K562 (cell line): ENCODE measurements around the gene POTEE. TPM values are rescaled to one million over a fixed set of nuclear protein-coding genes. Genes with fewer than 3 reads are reported as not detected.

Experiments used
- polyA plus RNA-seq, 8 experiments: library from polyadenylated mRNA; depleted of rRNA in 4 of 8; stranded (reverse) in 5 of 8; unstranded in 3 of 8; fragments of >200 nt; fragmentation: Nextera tagmentation in 2 of 8; fragmentation: Illumina TruSeq in 1 of 8; extraction: Ambion mirVana in 2 of 8; extraction: Trizol in 1 of 8; gene quantifications; 2 replicates each; pipeline versions ENCODE4 v1.2.1 to v1.2.3, GENCODE V29; 2011 to 2014; ENCODE audit warnings: inconsistent platforms in 1 of 8, missing spikeins in 1 of 8
- small RNA-seq: library from RNA; depleted of rRNA; stranded (forward); fragments of <200 nt; gene quantifications from one replicate; pipeline ENCODE3, GENCODE V24; 2014
- total RNA-seq, 7 experiments: library from RNA; depleted of rRNA in 6 of 7; stranded (reverse); fragments of >200 nt in 6 of 7; fragmentation: Illumina TruSeq in 2 of 7; extraction: Trizol in 2 of 7; gene quantifications; 2 replicates each; pipeline versions ENCODE4 v1.2.1 to v1.2.3, GENCODE V29; 2011 to 2021; ENCODE audit warnings: low replicate concordance in 1 of 7

The POTEE gene
- total and polyA plus RNA-seq, 9 of the 15 experiments (the other 6 are each of a cell fraction or from before 2014, with no cell fraction given) = 0.22 to 31.8 (median 16.9) TPM

Small RNA genes within 50 kb of the gene (small RNA-seq; reads per million reads assigned to genes)
- not detected for gene AC009477.1
- not detected for gene RNU6-127P

Other genes starting within 250 kb of the POTEE start
- 46.1 and 60.8 TPM in 2 replicates for gene FAM168B, start 116.1 kb upstream of the POTEE start, total RNA-seq (2014; rRNA removed)
- 32.1 and 33.9 TPM in 2 replicates for gene FAM168B, start 116.1 kb upstream of the POTEE start, total RNA-seq (2014; rRNA removed; fragmentation: Illumina TruSeq; extraction: Trizol)
- gene FAM168B, start 116.1 kb upstream of the POTEE start, total RNA-seq (2015; rRNA removed; fragmentation: Illumina TruSeq; extraction: Trizol) = 39.0 and 40.1 TPM in 2 replicates
- 67.4 and 76.0 TPM in 2 replicates for gene FAM168B, start 116.1 kb upstream of the POTEE start, total RNA-seq (2021)
- gene FAM168B, start 116.1 kb upstream of the POTEE start, polyA plus RNA-seq (2011; rRNA removed) = 51.6 and 56.9 TPM in 2 replicates
- 47.8 and 56.3 TPM in 2 replicates for gene FAM168B, start 116.1 kb upstream of the POTEE start, polyA plus RNA-seq (2014; fragmentation: Illumina TruSeq; extraction: Trizol)
- 1 to 10 TPM; 3.3 to 5.4 TPM for gene FAM168B, start 116.1 kb upstream of the POTEE start, polyA plus RNA-seq (2014; fragmentation: Nextera tagmentation; extraction: Ambion mirVana)
- 59.4 and 64.2 TPM in 2 replicates for gene FAM168B, start 116.1 kb upstream of the POTEE start, polyA plus RNA-seq (2014; rRNA removed)
- 48.6 and 65.2 TPM in 2 replicates for gene PLEKHB2, start 104.2 kb upstream of the POTEE start, total RNA-seq (2014; rRNA removed)
- gene PLEKHB2, start 104.2 kb upstream of the POTEE start, total RNA-seq (2014; rRNA removed; fragmentation: Illumina TruSeq; extraction: Trizol) = 44.1 and 46.7 TPM in 2 replicates
- gene PLEKHB2, start 104.2 kb upstream of the POTEE start, total RNA-seq (2015; rRNA removed; fragmentation: Illumina TruSeq; extraction: Trizol) = 43.7 and 47.3 TPM in 2 replicates
- gene PLEKHB2, start 104.2 kb upstream of the POTEE start, total RNA-seq (2021) = 56.5 TPM in 2 replicates
- gene PLEKHB2, start 104.2 kb upstream of the POTEE start, polyA plus RNA-seq (2011; rRNA removed) = 53.8 and 71.5 TPM in 2 replicates
- gene PLEKHB2, start 104.2 kb upstream of the POTEE start, polyA plus RNA-seq (2014; fragmentation: Illumina TruSeq; extraction: Trizol) = 55.4 and 56.2 TPM in 2 replicates
- 10 to 100 TPM; 41.3 to 42.6 TPM for gene PLEKHB2, start 104.2 kb upstream of the POTEE start, polyA plus RNA-seq (2014; fragmentation: Nextera tagmentation; extraction: Ambion mirVana)
- 50.2 and 53.0 TPM in 2 replicates for gene PLEKHB2, start 104.2 kb upstream of the POTEE start, polyA plus RNA-seq (2014; rRNA removed)
- gene RAB6D, start 154.6 kb downstream of the POTEE start, total RNA-seq (2014; rRNA removed) = not detected in 2 replicates
- 0.04 TPM in 1 of 2 replicates, not detected in the other for gene RAB6D, start 154.6 kb downstream of the POTEE start, total RNA-seq (2014; rRNA removed; fragmentation: Illumina TruSeq; extraction: Trizol)
- not detected in 2 replicates for gene RAB6D, start 154.6 kb downstream of the POTEE start, total RNA-seq (2015; rRNA removed; fragmentation: Illumina TruSeq; extraction: Trizol)
- not detected in 2 replicates for gene RAB6D, start 154.6 kb downstream of the POTEE start, total RNA-seq (2021)
- 0.03 TPM in 2 replicates for gene RAB6D, start 154.6 kb downstream of the POTEE start, polyA plus RNA-seq (2011; rRNA removed)
- gene RAB6D, start 154.6 kb downstream of the POTEE start, polyA plus RNA-seq (2014; fragmentation: Illumina TruSeq; extraction: Trizol) = 0.03 TPM in 1 of 2 replicates, not detected in the other
- under 1 TPM in 1 of 2 experiments, not detected in 1; 0.01 TPM for gene RAB6D, start 154.6 kb downstream of the POTEE start, polyA plus RNA-seq (2014; fragmentation: Nextera tagmentation; extraction: Ambion mirVana)
- gene RAB6D, start 154.6 kb downstream of the POTEE start, polyA plus RNA-seq (2014; rRNA removed) = not detected in 2 replicates